Hepatocyte (in vitro differentiated cells): ENCODE results near the gene MED9.

ENCODE experiments used
- CTCF ChIP-seq: fragments of 200-600 bp; sonication (generic); IDR thresholded peaks from 2 replicates; pipeline ENCODE4 v1.5.1; 2016; ENCODE audit warnings: antibody characterized with exemption, mild to moderate bottlenecking; ENCODE audit not compliant: poor library complexity
- EZH2 ChIP-seq: fragments of 200-600 bp; sonication (generic); IDR thresholded peaks from 2 replicates; pipeline ENCODE4 v1.6.1; 2016; ENCODE audit warnings: antibody characterized with exemption, mild to moderate bottlenecking, borderline replicate concordance
- EZH2phosphoT487 ChIP-seq: fragments of 200-600 bp; sonication (generic); IDR thresholded peaks from one replicate; pipeline ENCODE4 v1.6.1; 2018; ENCODE audit warnings: antibody characterized with exemption, mild to moderate bottlenecking, low read depth, moderate library complexity; ENCODE audit not compliant: unreplicated experiment, severe bottlenecking

- TF ChIP-seq CTCF (no peak), EZH2 (no peak), EZH2phosphoT487 (no peak)
Measured at GRCh38 chr17:17527956-17528500, 51.2 kb downstream of the MED9 start.
